GM12801 (cell line): ENCODE results near the gene GNPTAB.

Experiments used
- CTCF ChIP-seq: IDR thresholded peaks from one replicate; pipeline ENCODE4 v1.5.1; 2011; ENCODE audit warnings: control low read depth; ENCODE audit not compliant: insufficient read length; ENCODE audit errors: extremely low read depth

Gene GNPTAB

GRCh38 chr12:101772012-101772775 is 58.6 kb downstream of the GNPTAB start:
- TF ChIP-seq CTCF: no peak

GRCh38 chr12:101769865-101770264 is 60.9 kb downstream of the GNPTAB start:
- TF ChIP-seq CTCF: no peak

GRCh38 chr12:101768781-101769180 is 62.0 kb downstream of the GNPTAB start:
- TF ChIP-seq CTCF: no peak

- TF ChIP-seq CTCF: no peak
Observed at GRCh38 chr12:101767537-101767936, 63.2 kb downstream of the GNPTAB start.

- no peak for TF ChIP-seq CTCF
Observed at GRCh38 chr12:101764051-101764792, 66.5 kb downstream of the GNPTAB start.

GRCh38 chr12:101763246-101763931 is 67.4 kb downstream of the GNPTAB start:
- no peak for TF ChIP-seq CTCF

- TF ChIP-seq CTCF: no peak
Observed at GRCh38 chr12:101761781-101762180, 69.0 kb downstream of the GNPTAB start.
